ENCODE data around the gene TPGS2.
A peak's percentile ranks its signal among the peaks of the same experiment; 100 is the strongest.
"Not testable (repeated sequence)": the region's sequence is repeated elsewhere in the genome, so short reads cannot be mapped to it uniquely, and the experiment has no call there.

TPGS2 gene

GRCh38 chr18:36828630-36829361 lies at the start of gene TPGS2, which contains the start of gene KIAA1328:
Gene TPGS2, minus strand, starts transcription at chr18:36829002. Its CDS starts 235 bp downstream, at chr18:36828767.
Gene KIAA1328, plus strand, starts transcription at chr18:36829127. Its CDS starts 12 bp downstream, at chr18:36829139.
- H3K4me3 ChIP-seq (ENCODE audit: low read depth, low read length) = peak within 1 kb of the TSS; percentile 100
- peak; percentile 91 for DNase-seq (ENCODE audit: low read depth)
- peak; percentile 44 for TF ChIP-seq CTCF (conservative IDR thresholded peaks at IDR 0.05; ENCODE audit: low read depth, low read length)

- DNase-seq (ENCODE audit: low read depth); H3K4me3 ChIP-seq (ENCODE audit: low read depth, low read length): not testable (repeated sequence)
Observed at GRCh38 chr18:36873826-36874225, 45.0 kb upstream of the TPGS2 start.

- TF ChIP-seq CTCF (conservative IDR thresholded peaks at IDR 0.05; ENCODE audit: low read depth, low read length) = no peak
- peak; percentile 63 for DNase-seq (ENCODE audit: low read depth)
- H3K4me3 ChIP-seq (ENCODE audit: low read depth, low read length) = no peak overlapping the region
Observed at GRCh38 chr18:36872329-36872728, 43.5 kb upstream of the TPGS2 start.

GRCh38 chr18:36871801-36872200 lies 43.0 kb upstream of the TPGS2 start:
- TF ChIP-seq CTCF (conservative IDR thresholded peaks at IDR 0.05; ENCODE audit: low read depth, low read length) = no peak
- H3K4me3 ChIP-seq (ENCODE audit: low read depth, low read length) = no peak overlapping the region

GRCh38 chr18:36867056-36867455 lies 38.3 kb upstream of the TPGS2 start:
- no peak for TF ChIP-seq CTCF (conservative IDR thresholded peaks at IDR 0.05; ENCODE audit: low read depth, low read length)
- no peak for DNase-seq (ENCODE audit: low read depth)
- H3K4me3 ChIP-seq (ENCODE audit: low read depth, low read length) = no peak overlapping the region

More at GRCh38 chr18:36871801-36872200, 43.0 kb upstream of the TPGS2 start:
- no peak for DNase-seq (ENCODE audit: low read depth)

- no peak for DNase-seq (ENCODE audit: low read depth)
- no peak overlapping the region for H3K4me3 ChIP-seq (ENCODE audit: low read depth, low read length)
- TF ChIP-seq CTCF (conservative IDR thresholded peaks at IDR 0.05; ENCODE audit: low read depth, low read length) = no peak
Observed at GRCh38 chr18:36862182-36862581, 33.4 kb upstream of the TPGS2 start.

- TF ChIP-seq CTCF (conservative IDR thresholded peaks at IDR 0.05; ENCODE audit: low read depth, low read length) = no peak
- no peak overlapping the region for H3K4me3 ChIP-seq (ENCODE audit: low read depth, low read length)
- no peak for DNase-seq (ENCODE audit: low read depth)
Observed at GRCh38 chr18:36856815-36857214, 28.0 kb upstream of the TPGS2 start.
